Measurements from ENCODE around the gene KDM2B. TPM values are rescaled to one million over a fixed set of nuclear protein-coding genes. Genes with fewer than 3 reads are reported as not detected.

KDM2B gene
- polyA plus RNA-seq, 1 donor from 2014 or later, result 85.5 TPM

GRCh38 chr12:121579981-121580868, 598 bp downstream of the KDM2B start:
- H3K4me3 ChIP-seq (ENCODE audit: low read length), result peak overlapping the region; percentile 71
- no peaks in the 10 kb centered on the region for H4K20me1 ChIP-seq (ENCODE audit: insufficient read depth)
- H3K27me3 ChIP-seq (ENCODE audit: insufficient read depth, low read depth, low read length), result peaks cover 20% of the 10 kb centered on the region
- no peaks in the 10 kb centered on the region for H3K9me3 ChIP-seq (ENCODE audit: low read length)
- H3K36me3 ChIP-seq (ENCODE audit: insufficient read depth, low read length), result no peaks in the 10 kb centered on the region
- peak; percentile 47 for TF ChIP-seq POLR2AphosphoS5 (IDR thresholded peaks at IDR 0.05)
- TF ChIP-seq SMC3 (conservative IDR thresholded peaks at IDR 0.05; ENCODE audit: poor library complexity), result no peak
- H3K27ac ChIP-seq (ENCODE audit: low read length), result no peak overlapping the region
- peak overlapping the region; percentile 77 for H3K4me2 ChIP-seq (ENCODE audit: low read length)
- H3F3A ChIP-seq (ENCODE audit: insufficient read depth, low read length, poor library complexity, severe bottlenecking), result peaks cover 4% of the 10 kb centered on the region
- H3K9ac ChIP-seq (ENCODE audit: low read length), result peak overlapping the region; percentile 63
- no peaks in the 10 kb centered on the region for H3K9me2 ChIP-seq (ENCODE audit: insufficient read depth, low read length)
- peak overlapping the region; percentile 53 for H2AFZ ChIP-seq (ENCODE audit: low read depth, low read length)
- H3K79me2 ChIP-seq (replicated peaks; ENCODE audit: insufficient read depth, low read length), result no peaks in the 10 kb centered on the region

GRCh38 chr12:121579190-121579791, 1.5 kb downstream of the KDM2B start:
- Histone ChIP-seq H3K9ac (ENCODE audit: low read length) (peak overlapping the region; percentile 63), H2AFZ (ENCODE audit: low read depth, low read length) (peak overlapping the region; percentile 29), H3F3A (ENCODE audit: insufficient read depth, low read length, poor library complexity, severe bottlenecking) (peaks cover 4% of the 10 kb centered on the region), H3K36me3 (ENCODE audit: insufficient read depth, low read length) (no peaks in the 10 kb centered on the region), H4K20me1 (ENCODE audit: insufficient read depth) (no peaks in the 10 kb centered on the region), H3K27me3 (ENCODE audit: insufficient read depth, low read depth, low read length) (peaks cover 20% of the 10 kb centered on the region), H3K4me2 (ENCODE audit: low read length) (peak overlapping the region; percentile 66), H3K79me2 (replicated peaks; ENCODE audit: insufficient read depth, low read length) (no peaks in the 10 kb centered on the region), H3K9me2 (ENCODE audit: insufficient read depth, low read length) (no peaks in the 10 kb centered on the region), H3K4me3 (ENCODE audit: low read length) (peak overlapping the region; percentile 71), H3K27ac (ENCODE audit: low read length) (no peak overlapping the region), H3K9me3 (ENCODE audit: low read length) (no peaks in the 10 kb centered on the region)
- TF ChIP-seq RAD21 (conservative IDR thresholded peaks at IDR 0.05) (no peak), EZH2 (IDR thresholded peaks at IDR 0.05; ENCODE audit: borderline replicate concordance, insufficient read depth, low read length, poor library complexity, severe bottlenecking) (no peak), POLR2AphosphoS5 (IDR thresholded peaks at IDR 0.05) (no peak), CTCF (IDR thresholded peaks at IDR 0.05; ENCODE audit: poor library complexity, severe bottlenecking) (no peak)
- TF ChIP-seq, protein P1, sequence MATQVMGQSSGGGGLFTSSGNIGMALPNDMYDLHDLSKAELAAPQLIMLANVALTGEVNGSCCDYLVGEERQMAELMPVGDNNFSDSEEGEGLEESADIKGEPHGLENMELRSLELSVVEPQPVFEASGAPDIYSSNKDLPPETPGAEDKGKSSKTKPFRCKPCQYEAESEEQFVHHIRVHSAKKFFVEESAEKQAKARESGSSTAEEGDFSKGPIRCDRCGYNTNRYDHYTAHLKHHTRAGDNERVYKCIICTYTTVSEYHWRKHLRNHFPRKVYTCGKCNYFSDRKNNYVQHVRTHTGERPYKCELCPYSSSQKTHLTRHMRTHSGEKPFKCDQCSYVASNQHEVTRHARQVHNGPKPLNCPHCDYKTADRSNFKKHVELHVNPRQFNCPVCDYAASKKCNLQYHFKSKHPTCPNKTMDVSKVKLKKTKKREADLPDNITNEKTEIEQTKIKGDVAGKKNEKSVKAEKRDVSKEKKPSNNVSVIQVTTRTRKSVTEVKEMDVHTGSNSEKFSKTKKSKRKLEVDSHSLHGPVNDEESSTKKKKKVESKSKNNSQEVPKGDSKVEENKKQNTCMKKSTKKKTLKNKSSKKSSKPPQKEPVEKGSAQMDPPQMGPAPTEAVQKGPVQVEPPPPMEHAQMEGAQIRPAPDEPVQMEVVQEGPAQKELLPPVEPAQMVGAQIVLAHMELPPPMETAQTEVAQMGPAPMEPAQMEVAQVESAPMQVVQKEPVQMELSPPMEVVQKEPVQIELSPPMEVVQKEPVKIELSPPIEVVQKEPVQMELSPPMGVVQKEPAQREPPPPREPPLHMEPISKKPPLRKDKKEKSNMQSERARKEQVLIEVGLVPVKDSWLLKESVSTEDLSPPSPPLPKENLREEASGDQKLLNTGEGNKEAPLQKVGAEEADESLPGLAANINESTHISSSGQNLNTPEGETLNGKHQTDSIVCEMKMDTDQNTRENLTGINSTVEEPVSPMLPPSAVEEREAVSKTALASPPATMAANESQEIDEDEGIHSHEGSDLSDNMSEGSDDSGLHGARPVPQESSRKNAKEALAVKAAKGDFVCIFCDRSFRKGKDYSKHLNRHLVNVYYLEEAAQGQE (IDR thresholded peaks at IDR 0.05; ENCODE audit: borderline replicate concordance), result no peak
